GM19452 (cell line): ENCODE measurements around the gene PNPLA1.

Experiments
- ATAC-seq: cut with Tn5 transposase; IDR thresholded peaks from one replicate; pipeline ENCODE4 v1.9.1; 2021; ENCODE audit not compliant: unreplicated experiment

The PNPLA1 gene

GRCh38 chr6:36355819-36356218 lies 86.0 kb downstream of the PNPLA1 start:
- ATAC-seq = no peak

GRCh38 chr6:36357872-36358225 lies 88.0 kb downstream of the PNPLA1 start:
- no peak for ATAC-seq
